Nephron progenitor cell (in vitro differentiated cells): Measurements from ENCODE around the gene FOXE3.

Experiments used
- DNase-seq: peaks from one replicate; pipeline ENCODE4 v3.0.0; 2021
- H3K27ac Mint-ChIP-seq: 2 replicates; pipeline ENCODE4 v1.8.0; 2021; ENCODE audit warnings: mild to moderate bottlenecking, moderate library complexity, mixed read lengths
- H3K27me3 Mint-ChIP-seq: 2 replicates; pipeline ENCODE4 v1.8.0; 2021; ENCODE audit warnings: mild to moderate bottlenecking, low read depth, mixed read lengths; ENCODE audit not compliant: poor library complexity
- H3K36me3 Mint-ChIP-seq: 2 replicates; pipeline ENCODE4 v1.8.0; 2021; ENCODE audit warnings: low read depth, mixed read lengths
- H3K4me1 Mint-ChIP-seq: 2 replicates; pipeline ENCODE4 v1.8.0; 2021; ENCODE audit warnings: mixed read lengths
- H3K4me3 Mint-ChIP-seq: 2 replicates; pipeline ENCODE4 v1.8.0; 2021; ENCODE audit warnings: mild to moderate bottlenecking, moderate library complexity, mixed read lengths
- H3K9me3 Mint-ChIP-seq: 2 replicates; pipeline ENCODE4 v1.8.0; 2021; ENCODE audit warnings: mild to moderate bottlenecking, moderate library complexity, mixed read lengths
- CTCF ChIP-seq: fragments of 200-600 bp; sonication (generic); IDR thresholded peaks from 2 replicates; pipeline ENCODE4 v1.5.0; 2021; ENCODE audit warnings: antibody characterized with exemption

FOXE3 gene

GRCh38 chr1:47440599-47441081 lies 24.6 kb downstream of the FOXE3 start:
- Mint-ChIP-seq H3K27me3 (peaks cover 17% of the 10 kb centered on the region), H3K9me3 (no peaks in the 10 kb centered on the region), H3K4me1 (peaks cover 20% of the 10 kb centered on the region), H3K36me3 (no peaks in the 10 kb centered on the region), H3K4me3 (no peak overlapping the region), H3K27ac (no peak overlapping the region)
- TF ChIP-seq CTCF = no peak
- DNase-seq = no peak

- peaks cover 8% of the 10 kb centered on the region for H3K27me3 Mint-ChIP-seq
- H3K36me3 Mint-ChIP-seq = peaks cover 9% of the 10 kb centered on the region
- no peaks in the 10 kb centered on the region for H3K9me3 Mint-ChIP-seq
- H3K4me1 Mint-ChIP-seq = peaks cover 20% of the 10 kb centered on the region
- H3K4me3 Mint-ChIP-seq = no peak overlapping the region
- DNase-seq = no peak
- H3K27ac Mint-ChIP-seq = no peak overlapping the region
- no peak for TF ChIP-seq CTCF
Observed at GRCh38 chr1:47441450-47442106, 25.5 kb downstream of the FOXE3 start.

GRCh38 chr1:47442202-47442601 lies 26.1 kb downstream of the FOXE3 start:
- Mint-ChIP-seq H3K4me1 (peaks cover 21% of the 10 kb centered on the region), H3K27ac (no peak overlapping the region), H3K27me3 (peaks cover 4% of the 10 kb centered on the region), H3K9me3 (no peaks in the 10 kb centered on the region), H3K36me3 (peaks cover 14% of the 10 kb centered on the region), H3K4me3 (no peak overlapping the region)
- no peak for TF ChIP-seq CTCF
- no peak for DNase-seq

- Mint-ChIP-seq H3K4me1 (peaks cover 24% of the 10 kb centered on the region), H3K9me3 (no peaks in the 10 kb centered on the region), H3K27ac (no peak overlapping the region), H3K4me3 (no peak overlapping the region), H3K27me3 (peaks cover 4% of the 10 kb centered on the region), H3K36me3 (peaks cover 21% of the 10 kb centered on the region)
- TF ChIP-seq CTCF = no peak
- no peak for DNase-seq
Observed at GRCh38 chr1:47442842-47443529, 26.9 kb downstream of the FOXE3 start.

- peak; percentile 43 for DNase-seq
- Mint-ChIP-seq H3K27ac (no peak overlapping the region), H3K4me1 (peaks cover 31% of the 10 kb centered on the region), H3K9me3 (no peaks in the 10 kb centered on the region), H3K4me3 (no peak overlapping the region), H3K36me3 (peaks cover 26% of the 10 kb centered on the region), H3K27me3 (no peaks in the 10 kb centered on the region)
- TF ChIP-seq CTCF = no peak
Observed at GRCh38 chr1:47443530-47444296, 27.6 kb downstream of the FOXE3 start.
